GM18873 (cell line): ENCODE results near the gene ZNF689.

Experiments used
- ATAC-seq: cut with Tn5 transposase; IDR thresholded peaks from one replicate; pipeline ENCODE4 v1.9.1; 2021; ENCODE audit warnings: mild to moderate bottlenecking, moderate library complexity, moderate number of reproducible peaks; ENCODE audit not compliant: unreplicated experiment, low FRiP score

The ZNF689 gene

GRCh38 chr16:30609926-30610839 is at the start of gene ZNF689:
Gene ZNF689 (minus strand): TSS chr16:30610389. CDS start chr16:30610041, 348 bp downstream.
- peak; percentile 72 for ATAC-seq

- peak; percentile 17 for ATAC-seq
Measured at GRCh38 chr16:30658731-30659506, 48.7 kb upstream of the ZNF689 start.

GRCh38 chr16:30657866-30658730 is 47.9 kb upstream of the ZNF689 start, which contains the start of gene FBRS:
Gene FBRS (plus strand): TSS chr16:30658431. CDS start chr16:30659519, 1,088 bp downstream.
- peak; percentile 76 for ATAC-seq

DNA sequence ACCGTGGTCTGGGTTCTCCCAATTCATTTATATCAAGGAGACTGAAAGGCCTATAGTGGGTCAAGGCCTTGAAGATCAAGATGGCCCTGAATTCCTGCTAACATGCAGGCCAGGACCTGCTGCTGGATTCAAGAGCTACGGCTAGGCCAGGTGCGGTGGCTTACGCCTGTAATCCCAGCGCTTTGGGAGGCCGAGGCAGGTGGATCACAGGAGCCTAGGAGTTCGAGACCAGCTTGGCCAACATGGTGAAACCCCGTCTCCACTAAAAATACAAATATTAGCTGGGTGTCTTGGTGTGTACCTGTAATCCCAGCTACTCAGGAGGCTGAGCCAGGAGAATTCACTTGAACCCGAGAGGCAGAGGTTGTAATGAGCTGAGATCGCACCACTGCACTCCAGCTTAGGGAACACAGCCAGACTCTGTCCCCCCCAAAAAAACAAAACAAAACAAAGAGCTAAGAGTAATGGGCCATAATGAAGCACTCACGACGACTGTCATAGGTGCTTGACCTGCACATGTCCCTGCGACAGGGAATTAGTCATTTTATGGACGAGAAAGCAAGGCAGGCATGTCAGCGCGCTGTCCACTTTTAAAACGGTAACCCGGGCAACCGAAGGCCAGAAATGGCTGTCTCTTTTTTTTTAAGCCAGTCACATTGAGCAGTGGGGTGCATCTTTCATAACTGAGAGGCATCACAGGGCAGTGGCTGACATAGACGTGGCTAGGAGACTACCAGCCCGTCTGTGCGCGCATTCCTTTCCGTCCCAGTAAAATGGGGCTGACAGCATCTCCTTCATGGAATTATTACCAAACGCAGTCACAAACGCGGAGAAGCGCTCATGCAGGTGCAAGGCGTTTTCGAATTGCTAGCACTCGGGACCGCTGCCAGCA is 47.0 kb upstream of the ZNF689 start:
- no peak for ATAC-seq

DNA sequence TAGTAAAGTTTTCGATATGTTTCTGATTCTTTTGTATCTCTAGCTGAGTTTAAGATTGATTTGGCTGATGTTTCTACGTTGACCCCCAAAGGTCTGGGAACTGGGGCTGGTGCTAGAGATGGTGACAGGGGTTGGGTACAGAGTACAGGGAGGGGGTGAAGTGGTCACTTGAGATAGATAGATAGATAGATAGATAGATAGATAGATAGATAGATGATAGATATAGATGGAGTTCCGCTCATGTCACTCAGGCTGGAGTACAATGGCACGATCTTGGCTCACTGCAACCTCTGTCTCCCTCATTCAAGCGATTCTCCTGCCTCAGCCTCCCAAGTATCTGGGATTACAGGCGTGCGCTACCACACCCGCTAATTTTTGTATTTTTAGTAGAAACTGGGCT is 46.2 kb upstream of the ZNF689 start:
- no peak for ATAC-seq

- ATAC-seq: no peak
Measured at GRCh38 chr16:30655815-30656347, 45.7 kb upstream of the ZNF689 start.

DNA sequence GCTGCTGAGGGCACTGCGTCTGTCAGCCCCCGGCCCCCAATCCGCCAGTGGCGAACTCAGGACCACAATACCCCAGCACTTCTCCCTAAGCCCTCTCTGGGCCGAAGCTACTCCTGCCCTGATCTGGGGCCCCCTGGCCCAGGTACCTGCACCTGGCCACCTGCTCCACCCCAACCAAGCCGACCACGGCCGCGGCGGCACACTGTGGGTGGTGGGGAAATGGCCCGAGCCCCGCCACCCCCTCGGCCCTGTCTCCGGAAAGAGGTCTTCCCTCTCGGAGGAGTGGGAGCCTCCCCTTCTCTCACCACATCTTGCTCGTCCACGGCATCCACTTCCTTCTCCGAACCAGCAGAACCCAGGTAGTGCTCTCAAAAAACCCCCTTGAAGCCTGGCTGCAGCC is 44.7 kb upstream of the ZNF689 start:
- no peak for ATAC-seq

GRCh38 chr16:30652718-30653117 is 42.5 kb upstream of the ZNF689 start:
- no peak for ATAC-seq

GRCh38 chr16:30652005-30652296 is 41.8 kb upstream of the ZNF689 start:
- no peak for ATAC-seq

DNA sequence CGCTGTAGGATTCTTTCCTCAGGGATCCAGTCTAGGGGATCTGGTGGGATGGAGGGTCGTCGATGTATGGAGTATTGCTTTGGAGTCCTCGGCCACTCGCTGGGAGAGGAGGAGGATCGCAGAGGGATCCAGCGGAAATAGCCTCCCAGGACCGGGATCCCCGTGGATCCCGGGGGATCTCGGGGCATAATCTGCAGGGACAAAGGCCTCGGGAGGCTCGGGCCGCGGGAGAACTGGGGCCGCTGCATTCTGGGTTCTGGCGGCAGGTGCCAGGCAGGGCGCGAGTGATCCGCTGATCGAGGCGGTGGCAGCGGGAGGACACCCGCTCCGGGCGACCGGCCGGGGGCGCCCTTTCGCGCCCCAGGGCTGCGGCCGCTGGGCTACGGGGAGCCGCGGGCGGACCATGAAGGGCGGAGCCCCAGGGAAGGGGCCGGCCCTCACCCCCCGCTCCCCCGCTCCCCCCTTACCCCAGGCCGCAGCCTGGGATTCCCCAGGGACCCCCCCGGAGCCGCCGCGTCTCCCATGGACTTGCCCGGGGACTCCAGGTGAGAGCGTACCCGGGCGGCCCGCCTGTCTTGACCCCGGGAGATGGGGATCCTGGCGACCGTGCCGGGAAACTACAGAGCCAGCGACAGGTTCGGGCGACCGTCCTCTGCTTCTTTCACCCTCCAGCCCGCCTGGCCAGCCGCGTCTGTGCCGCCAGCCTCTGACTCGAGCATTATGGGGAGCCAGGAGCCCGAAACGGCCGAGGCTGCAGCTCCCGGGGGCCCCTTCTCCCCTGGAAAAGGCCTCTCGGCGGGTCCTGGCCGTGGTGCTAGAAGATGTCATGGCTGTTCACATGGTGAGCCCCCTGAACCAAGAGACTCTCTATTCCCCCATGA is 41.2 kb upstream of the ZNF689 start:
- peak; percentile 29 for ATAC-seq

DNA sequence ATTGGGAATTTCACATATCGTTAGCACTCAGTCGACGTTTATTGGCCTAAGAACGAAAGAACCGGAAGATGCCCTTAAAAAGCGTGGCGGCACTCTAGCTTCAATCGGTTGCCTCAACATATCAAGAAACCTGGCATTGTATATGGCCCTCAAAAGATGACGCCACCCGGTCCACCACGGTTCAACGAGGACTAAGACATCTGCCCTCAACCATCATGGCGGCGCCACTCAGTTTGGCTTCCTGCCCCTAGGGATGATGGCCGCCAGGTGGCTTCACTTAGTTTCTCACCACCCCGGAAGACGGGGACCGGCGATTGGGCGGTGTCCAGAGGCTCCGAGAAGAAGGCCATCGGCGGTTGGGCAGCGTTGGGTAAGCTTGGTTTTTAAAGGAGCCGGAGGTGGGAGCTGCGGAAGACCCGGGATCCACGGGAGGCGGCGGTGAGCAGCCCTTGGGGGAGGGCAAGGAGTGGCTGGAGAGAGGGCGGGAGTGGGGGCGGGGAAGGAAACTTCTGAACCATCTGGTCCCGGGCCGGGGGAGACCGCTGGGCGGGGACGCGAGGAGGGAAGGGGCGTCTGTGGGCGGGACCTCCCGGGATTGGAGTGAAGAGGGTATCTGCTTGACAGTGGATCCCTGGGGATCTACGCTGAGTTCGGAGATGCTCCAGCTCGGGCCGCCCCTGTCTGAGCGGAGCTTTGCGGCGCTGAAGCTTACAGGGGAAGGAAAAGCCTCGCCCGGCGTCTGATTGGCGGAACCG is 40.4 kb upstream of the ZNF689 start, which contains the start of gene PRR14:
Gene PRR14, plus strand, starts transcription at position 592 of the 755 bp plus-strand sequence. CDS start 686 bp downstream, outside the sequence.
- peak; percentile 73 for ATAC-seq

DNA sequence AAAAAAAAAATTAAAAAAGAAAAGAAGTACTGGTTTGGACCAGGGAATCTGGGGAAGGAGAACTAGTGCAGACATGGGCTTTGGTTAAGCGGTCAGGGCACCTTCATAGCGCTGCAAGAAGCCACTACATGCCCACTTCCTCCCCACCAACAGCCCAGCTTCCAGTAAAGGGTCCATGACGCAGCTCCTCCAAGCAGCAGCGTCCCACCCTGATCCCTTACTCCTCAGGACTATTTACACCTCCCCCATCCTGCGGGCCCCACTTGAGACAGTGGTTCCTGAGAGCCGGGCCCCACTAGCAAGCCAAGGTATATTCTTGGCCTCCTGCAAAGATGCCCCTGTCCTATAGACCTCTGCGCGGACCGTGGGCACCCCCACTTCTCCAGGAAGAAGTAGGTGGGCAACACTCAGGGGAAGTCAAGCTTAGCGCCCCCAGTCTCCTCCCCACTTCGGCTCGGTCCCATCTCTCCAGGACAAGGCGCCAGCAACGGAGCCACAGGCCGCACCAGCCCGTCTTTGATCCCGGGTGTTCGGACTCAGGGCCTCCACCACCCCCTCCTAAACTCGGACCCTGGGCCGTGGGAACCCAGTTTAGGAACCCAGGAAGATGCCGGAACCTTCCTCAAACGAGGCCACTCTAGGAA is 39.7 kb upstream of the ZNF689 start:
- ATAC-seq: no peak

DNA sequence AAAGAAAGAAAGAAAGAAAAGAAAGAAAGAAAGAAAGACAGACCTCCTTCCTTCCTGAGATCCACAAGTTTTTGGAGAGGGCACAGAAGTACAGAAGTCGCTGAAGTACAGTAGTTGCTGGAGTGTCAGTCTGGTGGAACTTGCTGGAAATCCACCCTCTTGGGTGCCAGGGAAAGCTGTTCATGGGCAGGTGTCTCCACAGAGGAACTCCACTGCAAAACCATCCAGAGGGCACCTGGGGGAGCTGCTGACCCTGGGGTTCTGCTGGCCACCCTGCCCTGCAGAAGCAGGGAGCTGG is 37.0 kb upstream of the ZNF689 start:
- ATAC-seq: no peak

- no peak for ATAC-seq
Measured at GRCh38 chr16:30645727-30646126, 35.5 kb upstream of the ZNF689 start.

GRCh38 chr16:30644334-30644830 is 34.2 kb upstream of the ZNF689 start:
- ATAC-seq: no peak

DNA sequence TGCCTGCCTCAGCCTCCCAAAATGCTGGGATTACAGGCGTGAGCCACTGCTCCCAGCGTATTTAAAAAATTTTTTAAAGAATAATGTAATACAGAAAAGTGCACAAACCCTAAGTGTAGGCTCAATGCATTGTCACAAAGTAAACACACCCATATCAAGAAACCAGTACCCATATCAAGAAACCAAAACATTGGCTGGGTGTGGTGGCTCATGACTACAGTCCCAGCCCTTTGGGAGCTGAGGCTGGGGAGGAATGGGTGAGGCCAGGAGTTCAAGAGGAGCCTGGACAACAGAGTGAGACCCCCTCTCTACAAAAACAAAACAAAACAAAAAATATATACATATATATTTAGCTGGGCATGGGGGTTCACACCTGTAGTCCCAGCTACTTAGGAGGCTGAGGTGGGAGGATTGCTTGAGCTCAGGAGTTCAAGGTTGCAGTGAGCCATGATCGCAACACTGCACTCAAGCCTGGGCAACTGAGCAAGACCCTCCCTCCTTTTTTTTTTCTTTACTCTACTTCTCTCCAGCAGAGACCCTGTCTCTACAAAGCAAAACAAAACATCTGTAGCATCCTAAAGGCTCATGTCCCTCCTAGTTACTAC is 31.3 kb upstream of the ZNF689 start:
- no peak for ATAC-seq

- ATAC-seq: no peak
Measured at GRCh38 chr16:30637944-30638343, 27.8 kb upstream of the ZNF689 start.
